Mesothelial cell of epicardium (in vitro differentiated cells): ENCODE results near the gene SHFL. TPM values are rescaled to one million over a fixed set of nuclear protein-coding genes. Genes with fewer than 3 reads are reported as not detected.

ENCODE experiments used
- DNase-seq, 2 experiments: peaks; one replicate each; pipeline ENCODE4 v3.0.0; 2021; ENCODE audit warnings: low spot score in 2 of 2; ENCODE audit not compliant: unreplicated experiment in 2 of 2
- H3K27ac Mint-ChIP-seq: 2 replicates; pipeline ENCODE4 v1.8.0; 2021; ENCODE audit warnings: mixed read lengths
- H3K27me3 Mint-ChIP-seq: 2 replicates; pipeline ENCODE4 v1.8.0; 2021; ENCODE audit warnings: low read depth, mixed read lengths
- H3K36me3 Mint-ChIP-seq: 2 replicates; pipeline ENCODE4 v1.8.0; 2021; ENCODE audit warnings: mixed read lengths
- H3K4me1 Mint-ChIP-seq: 2 replicates; pipeline ENCODE4 v1.8.0; 2021; ENCODE audit warnings: mixed read lengths
- H3K4me3 Mint-ChIP-seq: 2 replicates; pipeline ENCODE4 v1.8.0; 2021; ENCODE audit warnings: mild to moderate bottlenecking, moderate library complexity, mixed read lengths
- H3K9me3 Mint-ChIP-seq: 2 replicates; pipeline ENCODE4 v1.8.0; 2021; ENCODE audit warnings: mixed read lengths
- microRNA-seq: library from miRNA; unstranded; fragments of <30 nt; microRNA quantifications from one replicate; pipeline ENCODE4 v1.2.0, GENCODE V29; 2021; ENCODE audit warnings: inconsistent platforms, mixed read lengths
- total RNA-seq: library from RNA; stranded (reverse); gene quantifications from 3 replicates; pipeline ENCODE4 v1.2.1, GENCODE V29; 2021
- TF ChIP-seq, protein P1 (sequence below): fragments of 200-600 bp; sonication (generic); IDR thresholded peaks from one replicate; pipeline ENCODE4 v1.5.0; 2021; ENCODE audit warnings: antibody characterized with exemption; ENCODE audit not compliant: unreplicated experiment

Gene SHFL
- total RNA-seq, 1 donor from 2014 or later = 34.6 TPM

DNA sequence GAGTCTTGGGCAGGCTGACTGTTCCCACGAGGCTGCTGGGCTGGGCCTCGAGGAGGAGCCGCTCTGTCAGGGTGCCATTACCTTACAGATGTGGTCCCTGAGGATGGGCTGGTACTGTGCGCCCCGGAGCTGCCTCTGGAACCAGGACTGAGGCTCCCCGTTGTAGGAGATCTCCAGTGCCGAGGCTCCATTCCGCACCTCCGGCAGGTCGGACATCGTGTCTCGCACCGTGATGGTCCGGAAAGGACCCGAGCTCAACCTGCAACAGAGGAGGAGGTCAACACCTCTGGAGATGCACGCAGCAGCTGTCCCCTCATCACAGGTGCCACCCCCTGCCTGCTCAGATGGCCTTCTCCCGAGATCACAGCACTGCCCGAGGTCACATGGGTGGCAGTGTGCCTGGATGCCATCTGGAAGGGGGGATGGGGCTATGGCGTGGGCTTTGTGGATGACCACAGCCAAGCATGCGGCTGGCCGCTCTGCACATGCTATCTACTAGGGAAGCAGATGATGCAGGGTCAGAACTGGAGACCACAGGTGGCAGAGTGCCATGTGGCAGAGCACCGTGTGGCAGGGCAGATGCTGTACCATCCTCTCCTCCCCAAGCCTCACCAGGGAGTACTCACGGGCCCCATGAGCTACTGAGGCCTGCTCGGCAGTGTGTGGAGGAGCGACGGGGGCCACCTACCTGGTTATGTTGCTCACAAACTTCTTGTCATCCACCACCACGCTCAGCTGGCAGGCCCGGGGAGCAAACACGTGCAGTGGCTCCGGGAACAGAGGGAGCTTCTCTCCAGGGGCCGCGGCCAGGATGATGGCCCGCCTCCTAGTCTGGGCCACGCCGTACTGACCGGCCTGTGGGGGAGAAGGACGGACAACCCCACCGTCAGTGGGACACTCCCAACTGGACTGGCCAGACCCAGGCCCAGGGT, 51.9 kb downstream of the SHFL start:
- H3K27ac Mint-ChIP-seq = no peak overlapping the region
- peaks cover 13% of the 10 kb centered on the region for H3K36me3 Mint-ChIP-seq
- H3K4me3 Mint-ChIP-seq = no peak overlapping the region
- H3K9me3 Mint-ChIP-seq = no peaks in the 10 kb centered on the region
- no peaks in the 10 kb centered on the region for H3K27me3 Mint-ChIP-seq
- H3K4me1 Mint-ChIP-seq = no peaks in the 10 kb centered on the region
- TF ChIP-seq, protein P1, sequence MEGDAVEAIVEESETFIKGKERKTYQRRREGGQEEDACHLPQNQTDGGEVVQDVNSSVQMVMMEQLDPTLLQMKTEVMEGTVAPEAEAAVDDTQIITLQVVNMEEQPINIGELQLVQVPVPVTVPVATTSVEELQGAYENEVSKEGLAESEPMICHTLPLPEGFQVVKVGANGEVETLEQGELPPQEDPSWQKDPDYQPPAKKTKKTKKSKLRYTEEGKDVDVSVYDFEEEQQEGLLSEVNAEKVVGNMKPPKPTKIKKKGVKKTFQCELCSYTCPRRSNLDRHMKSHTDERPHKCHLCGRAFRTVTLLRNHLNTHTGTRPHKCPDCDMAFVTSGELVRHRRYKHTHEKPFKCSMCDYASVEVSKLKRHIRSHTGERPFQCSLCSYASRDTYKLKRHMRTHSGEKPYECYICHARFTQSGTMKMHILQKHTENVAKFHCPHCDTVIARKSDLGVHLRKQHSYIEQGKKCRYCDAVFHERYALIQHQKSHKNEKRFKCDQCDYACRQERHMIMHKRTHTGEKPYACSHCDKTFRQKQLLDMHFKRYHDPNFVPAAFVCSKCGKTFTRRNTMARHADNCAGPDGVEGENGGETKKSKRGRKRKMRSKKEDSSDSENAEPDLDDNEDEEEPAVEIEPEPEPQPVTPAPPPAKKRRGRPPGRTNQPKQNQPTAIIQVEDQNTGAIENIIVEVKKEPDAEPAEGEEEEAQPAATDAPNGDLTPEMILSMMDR = no peak
- DNase-seq = no peak

DNA sequence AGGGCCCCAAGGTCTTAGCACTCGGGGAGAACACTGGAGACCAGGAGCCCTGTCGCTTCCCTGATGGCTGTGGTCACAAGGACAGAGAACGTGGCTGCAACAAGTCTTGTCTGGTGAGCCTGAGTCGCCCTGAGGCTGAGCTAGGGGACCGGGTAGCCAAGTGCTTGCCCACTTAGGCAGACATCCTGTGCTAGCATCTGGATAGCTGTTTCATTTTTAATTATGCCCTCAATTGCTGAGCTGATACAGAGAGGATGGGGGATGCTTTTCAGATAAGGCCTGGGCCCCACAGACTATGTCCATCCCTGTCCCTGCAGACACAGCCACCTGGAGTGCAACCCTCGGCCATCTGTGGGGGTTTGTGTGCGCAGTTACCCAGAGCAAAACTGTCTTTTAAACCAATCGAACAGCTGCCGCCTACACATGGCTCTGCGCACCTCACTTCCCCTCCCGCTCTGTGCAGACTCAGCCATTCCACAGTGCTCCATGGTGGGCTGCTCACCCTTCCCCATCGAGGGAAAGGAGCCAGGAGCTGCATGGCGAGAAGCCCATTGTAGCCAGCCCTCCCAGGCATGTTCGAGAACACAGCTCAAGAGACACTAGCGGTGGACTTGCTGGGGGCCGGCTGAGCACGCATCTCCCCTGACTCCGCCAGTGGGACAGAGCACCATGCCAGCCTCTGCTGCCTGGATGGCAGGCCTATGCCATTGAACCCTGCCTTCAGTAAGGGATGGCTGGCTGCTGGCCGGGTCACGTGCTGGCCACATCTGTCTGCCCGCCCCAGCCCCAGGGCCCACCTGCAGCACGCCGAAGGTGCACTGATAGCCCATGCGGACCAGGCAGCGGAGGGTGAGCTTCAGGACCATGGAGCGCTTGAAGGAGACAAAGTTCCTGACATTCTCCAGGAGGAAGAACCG, 53.0 kb downstream of the SHFL start:
- H3K27me3 Mint-ChIP-seq = no peaks in the 10 kb centered on the region
- no peak for DNase-seq
- H3K4me1 Mint-ChIP-seq = no peaks in the 10 kb centered on the region
- TF ChIP-seq, protein P1 = no peak
- H3K27ac Mint-ChIP-seq = no peak overlapping the region
- no peaks in the 10 kb centered on the region for H3K9me3 Mint-ChIP-seq
- H3K4me3 Mint-ChIP-seq = no peak overlapping the region
- peaks cover 15% of the 10 kb centered on the region for H3K36me3 Mint-ChIP-seq

DNA sequence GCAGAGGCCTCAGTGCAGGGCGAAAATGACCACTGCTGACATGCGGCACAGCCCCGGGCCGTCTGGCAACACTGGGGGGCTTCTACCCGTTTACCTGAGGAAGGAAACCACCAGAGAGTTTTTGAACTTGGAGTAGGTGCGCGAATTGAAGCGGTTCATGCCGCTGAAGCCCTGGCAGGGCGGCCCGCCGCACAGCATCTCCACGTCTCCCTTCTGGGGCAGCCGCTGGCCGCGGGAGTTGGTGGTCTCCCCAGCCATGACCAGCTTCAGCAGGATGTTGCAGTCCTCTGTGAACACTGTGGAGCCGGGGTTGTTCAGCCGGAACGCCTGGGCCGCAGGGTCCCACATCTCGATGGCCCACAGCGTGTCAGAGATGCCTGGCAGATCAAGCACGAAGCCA, 53.8 kb downstream of the SHFL start:
- H3K9me3 Mint-ChIP-seq = no peaks in the 10 kb centered on the region

DNA sequence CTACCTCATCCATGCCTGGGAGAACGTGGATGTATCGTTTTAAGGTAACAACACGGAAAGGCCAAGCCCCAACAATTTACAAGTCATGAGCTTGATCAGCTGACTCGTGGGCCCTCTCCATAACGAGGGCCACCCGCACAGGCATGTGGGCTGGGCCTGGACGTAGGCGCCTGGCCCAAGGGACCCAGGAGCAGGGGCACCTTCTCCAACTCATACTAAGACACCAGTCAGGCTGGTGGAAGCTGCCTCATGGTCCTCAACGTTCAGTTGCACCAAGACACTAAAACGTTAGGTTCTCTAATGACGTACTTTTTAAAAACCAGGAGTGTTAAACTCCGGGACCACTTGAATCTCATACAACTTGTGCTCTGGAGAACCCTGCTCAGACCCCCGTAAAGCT, 55.4 kb downstream of the SHFL start:
- Mint-ChIP-seq H3K27me3 (no peaks in the 10 kb centered on the region), H3K4me1 (no peaks in the 10 kb centered on the region), H3K27ac (no peak overlapping the region), H3K36me3 (peaks cover 25% of the 10 kb centered on the region), H3K4me3 (no peak overlapping the region), H3K9me3 (no peaks in the 10 kb centered on the region)
- TF ChIP-seq, protein P1 = no peak
- DNase-seq = no peak

More for the DNA sequence above, 53.8 kb downstream of the SHFL start:
- no peak for DNase-seq
- peaks cover 15% of the 10 kb centered on the region for H3K36me3 Mint-ChIP-seq
- TF ChIP-seq, protein P1 = no peak
- H3K27ac Mint-ChIP-seq = no peak overlapping the region
- no peaks in the 10 kb centered on the region for H3K4me1 Mint-ChIP-seq
- no peak overlapping the region for H3K4me3 Mint-ChIP-seq
- H3K27me3 Mint-ChIP-seq = no peaks in the 10 kb centered on the region

DNA sequence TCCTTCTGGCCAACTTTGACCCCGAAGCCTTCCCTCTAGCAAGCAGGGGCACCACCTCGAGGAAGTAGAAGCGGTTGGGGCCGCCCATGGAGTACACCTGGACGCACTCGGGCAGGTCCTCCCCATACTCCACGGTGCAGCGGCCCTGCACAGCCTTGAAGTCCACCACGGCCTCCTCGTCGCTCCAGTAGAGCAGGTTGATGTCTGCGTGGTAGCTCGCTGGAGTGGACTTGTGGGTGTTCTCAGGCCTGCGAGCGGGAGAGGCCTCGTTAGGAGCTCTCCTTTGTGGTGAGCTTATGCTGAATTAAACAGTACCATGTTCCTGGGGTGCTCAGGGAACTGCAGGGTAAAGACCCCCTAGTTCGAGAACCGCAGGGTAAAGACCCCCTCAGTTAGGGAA, 55.9 kb downstream of the SHFL start:
- no peaks in the 10 kb centered on the region for H3K27me3 Mint-ChIP-seq

More for the DNA sequence above, 55.9 kb downstream of the SHFL start:
- Mint-ChIP-seq H3K4me1 (no peaks in the 10 kb centered on the region), H3K36me3 (peaks cover 26% of the 10 kb centered on the region), H3K27ac (no peak overlapping the region), H3K4me3 (no peak overlapping the region), H3K9me3 (no peaks in the 10 kb centered on the region)
- TF ChIP-seq, protein P1 = no peak
- no peak for DNase-seq

Small RNA genes within 50 kb of the gene (microRNA-seq; reads per million reads assigned to microRNA genes)
- gene MIR5589 = not detected

Other genes with a start within 250 kb of the SHFL start
- gene OLFM2, start 149.8 kb upstream of the SHFL start, total RNA-seq = 91.7 to 100 TPM (median 99.2 TPM) in 3 replicates
- 3.3 to 4.4 TPM (median 4.0 TPM) in 3 replicates for gene COL5A3, start 75.8 kb upstream of the SHFL start, total RNA-seq
- not detected in 3 replicates for gene RDH8, start 72.8 kb upstream of the SHFL start, total RNA-seq
- gene ANGPTL6, start 16.4 kb downstream of the SHFL start, total RNA-seq = 0.85 to 1.6 TPM (median 0.97 TPM) in 3 replicates
- gene PPAN, start 20.0 kb downstream of the SHFL start, total RNA-seq = 53.2 to 64.2 TPM (median 62.1 TPM) in 3 replicates
- gene P2RY11, start 25.4 kb downstream of the SHFL start, total RNA-seq = 30.8 to 33.6 TPM (median 31.2 TPM) in 3 replicates
- gene EIF3G, start 33.6 kb downstream of the SHFL start, total RNA-seq = 199 to 207 TPM (median 207 TPM) in 3 replicates
- 110 to 115 TPM (median 112 TPM) in 3 replicates for gene DNMT1, start 108.6 kb downstream of the SHFL start, total RNA-seq
- gene S1PR2, start 145.0 kb downstream of the SHFL start, total RNA-seq = 34.6 to 36.9 TPM (median 34.9 TPM) in 3 replicates
- 54.1 to 57.4 TPM (median 54.4 TPM) in 3 replicates for gene MRPL4, start 165.9 kb downstream of the SHFL start, total RNA-seq
- gene ICAM1, start 184.8 kb downstream of the SHFL start, total RNA-seq = 9.0 to 11.6 TPM (median 9.6 TPM) in 3 replicates
- 2.0 to 2.6 TPM (median 2.4 TPM) in 3 replicates for gene ICAM4, start 200.6 kb downstream of the SHFL start, total RNA-seq
- gene ICAM5, start 203.6 kb downstream of the SHFL start, total RNA-seq = 3.3 to 5.7 TPM (median 4.9 TPM) in 3 replicates
- 12.8 to 14.9 TPM (median 13.5 TPM) in 3 replicates for gene ZGLP1, start 223.5 kb downstream of the SHFL start, total RNA-seq
- 17.9 to 20.9 TPM (median 18.6 TPM) in 3 replicates for gene FDX2, start 229.7 kb downstream of the SHFL start, total RNA-seq
- 51.1 to 55.7 TPM (median 52.4 TPM) in 3 replicates for gene RAVER1, start 247.2 kb downstream of the SHFL start, total RNA-seq